PC-9 (cell line): Measurements from ENCODE around the gene UBAP1.

ENCODE experiments used
- CTCF ChIP-seq: fragments of 200-600 bp; sonication (generic); conservative IDR thresholded peaks from 2 replicates; pipeline ENCODE4 v1.6.1; 2017; ENCODE audit warnings: mixed run types, antibody characterized with exemption, mild to moderate bottlenecking, moderate library complexity
- EZH2 ChIP-seq: fragments of 200-600 bp; sonication (generic); IDR thresholded peaks from 2 replicates; pipeline ENCODE4 v1.8.0; 2017; ENCODE audit warnings: antibody characterized with exemption, low read depth

- TF ChIP-seq EZH2 = no peak
- TF ChIP-seq CTCF = no peak
These were observed 26.3 kb downstream of the UBAP1 start for GRCh38 chr9:34205102-34205501.
